Measurements from ENCODE around the gene SHTN1.

- TF ChIP-seq EZH2 (IDR thresholded peaks at IDR 0.05; ENCODE audit: borderline replicate concordance, low read depth, low read length, poor library complexity, severe bottlenecking) (no peak), CTCF (conservative IDR thresholded peaks at IDR 0.05; ENCODE audit: low read depth, low read length) (no peak)
Measured at GRCh38 chr10:116868722-116869121, 136.3 kb downstream of the SHTN1 start.
